ENCODE measurements around the gene NPPB. TPM values are rescaled to one million over a fixed set of nuclear protein-coding genes. Genes with fewer than 3 reads are reported as not detected.

Gene NPPB
- total RNA-seq, 4 donors from 2014 or later = not detected

DNA sequence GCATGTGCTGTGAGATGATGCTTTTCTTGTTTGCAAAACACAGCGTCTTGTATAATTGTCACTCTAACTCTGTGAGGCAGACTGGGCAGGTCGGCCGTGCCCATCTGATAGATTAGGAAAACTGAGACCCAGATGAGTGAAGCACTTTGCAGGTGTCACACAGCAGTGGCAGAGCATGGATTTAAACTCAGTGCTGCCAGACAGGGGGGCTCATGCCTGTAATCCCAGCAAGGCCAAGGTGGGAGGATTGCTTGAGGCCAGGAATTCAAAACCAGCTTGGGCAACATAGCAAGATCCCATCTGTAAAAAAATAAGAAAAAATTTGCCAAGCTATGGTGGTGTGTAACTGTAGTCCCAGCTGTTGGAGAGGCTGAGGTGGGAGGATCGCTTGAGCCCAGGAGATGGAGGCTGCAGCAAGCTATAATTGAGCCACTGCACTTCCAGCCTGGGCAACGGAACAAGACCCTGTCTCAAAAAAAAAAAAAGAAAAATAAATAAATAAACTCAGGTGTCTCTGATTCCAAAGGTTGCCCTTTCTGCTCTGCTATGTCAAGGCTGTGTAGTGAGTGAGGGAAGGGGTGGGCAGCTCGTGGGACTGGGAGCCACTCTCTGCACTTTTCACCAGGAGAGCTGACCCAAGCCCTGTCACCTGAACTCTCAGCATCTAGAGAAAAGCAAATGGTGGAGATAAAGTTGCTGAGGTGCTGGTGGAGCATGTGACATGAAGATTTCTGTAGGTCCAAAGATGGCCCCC, 32.9 kb upstream of the NPPB start:
- TF ChIP-seq, protein P1, sequence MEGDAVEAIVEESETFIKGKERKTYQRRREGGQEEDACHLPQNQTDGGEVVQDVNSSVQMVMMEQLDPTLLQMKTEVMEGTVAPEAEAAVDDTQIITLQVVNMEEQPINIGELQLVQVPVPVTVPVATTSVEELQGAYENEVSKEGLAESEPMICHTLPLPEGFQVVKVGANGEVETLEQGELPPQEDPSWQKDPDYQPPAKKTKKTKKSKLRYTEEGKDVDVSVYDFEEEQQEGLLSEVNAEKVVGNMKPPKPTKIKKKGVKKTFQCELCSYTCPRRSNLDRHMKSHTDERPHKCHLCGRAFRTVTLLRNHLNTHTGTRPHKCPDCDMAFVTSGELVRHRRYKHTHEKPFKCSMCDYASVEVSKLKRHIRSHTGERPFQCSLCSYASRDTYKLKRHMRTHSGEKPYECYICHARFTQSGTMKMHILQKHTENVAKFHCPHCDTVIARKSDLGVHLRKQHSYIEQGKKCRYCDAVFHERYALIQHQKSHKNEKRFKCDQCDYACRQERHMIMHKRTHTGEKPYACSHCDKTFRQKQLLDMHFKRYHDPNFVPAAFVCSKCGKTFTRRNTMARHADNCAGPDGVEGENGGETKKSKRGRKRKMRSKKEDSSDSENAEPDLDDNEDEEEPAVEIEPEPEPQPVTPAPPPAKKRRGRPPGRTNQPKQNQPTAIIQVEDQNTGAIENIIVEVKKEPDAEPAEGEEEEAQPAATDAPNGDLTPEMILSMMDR (IDR thresholded peaks at IDR 0.05) = no peak
- TF ChIP-seq POLR2A (IDR thresholded peaks at IDR 0.05) = no peak
- Histone ChIP-seq H3K27ac (no peak overlapping the region), H3K36me3 (no peaks in the 10 kb centered on the region), H3K4me3 (no peak overlapping the region), H3K9me3 (no peaks in the 10 kb centered on the region), H3K4me1 (no peaks in the 10 kb centered on the region), H3K27me3 (no peaks in the 10 kb centered on the region)
- intact Hi-C loops (cut with DNase I; ENCODE audit: low total_unique reads) = loop anchor here (10.0 kb wide), 1 partner anchor 57 kb away; no protein-coding TSS in a partner anchor
- DNase-seq = no peak

DNA sequence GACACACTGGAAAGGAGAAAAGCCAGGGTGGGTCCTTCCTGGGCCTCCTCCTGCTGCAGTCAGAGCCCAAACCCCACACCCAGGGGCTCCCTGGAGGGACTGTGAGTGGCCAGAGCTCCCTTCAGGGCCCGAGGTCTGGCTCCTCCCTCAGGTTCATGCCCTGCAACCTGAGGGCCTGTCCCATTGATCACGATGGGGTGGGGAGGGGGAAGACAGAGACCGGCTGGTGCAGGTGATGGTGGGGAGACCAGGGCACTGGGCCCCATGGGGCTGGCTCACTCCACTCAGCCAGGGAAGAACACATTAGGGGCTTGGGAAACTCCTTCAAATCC, 30.1 kb upstream of the NPPB start:
- Histone ChIP-seq H3K27ac (no peak overlapping the region), H3K4me3 (no peak overlapping the region), H3K36me3 (no peaks in the 10 kb centered on the region), H3K27me3 (no peaks in the 10 kb centered on the region), H3K9me3 (no peaks in the 10 kb centered on the region), H3K4me1 (no peaks in the 10 kb centered on the region)
- intact Hi-C loops (cut with DNase I; ENCODE audit: low total_unique reads) = no loop called here
- no peak for TF ChIP-seq POLR2A (IDR thresholded peaks at IDR 0.05)
- TF ChIP-seq, protein P1 (IDR thresholded peaks at IDR 0.05) = no peak
- DNase-seq = no peak

DNA sequence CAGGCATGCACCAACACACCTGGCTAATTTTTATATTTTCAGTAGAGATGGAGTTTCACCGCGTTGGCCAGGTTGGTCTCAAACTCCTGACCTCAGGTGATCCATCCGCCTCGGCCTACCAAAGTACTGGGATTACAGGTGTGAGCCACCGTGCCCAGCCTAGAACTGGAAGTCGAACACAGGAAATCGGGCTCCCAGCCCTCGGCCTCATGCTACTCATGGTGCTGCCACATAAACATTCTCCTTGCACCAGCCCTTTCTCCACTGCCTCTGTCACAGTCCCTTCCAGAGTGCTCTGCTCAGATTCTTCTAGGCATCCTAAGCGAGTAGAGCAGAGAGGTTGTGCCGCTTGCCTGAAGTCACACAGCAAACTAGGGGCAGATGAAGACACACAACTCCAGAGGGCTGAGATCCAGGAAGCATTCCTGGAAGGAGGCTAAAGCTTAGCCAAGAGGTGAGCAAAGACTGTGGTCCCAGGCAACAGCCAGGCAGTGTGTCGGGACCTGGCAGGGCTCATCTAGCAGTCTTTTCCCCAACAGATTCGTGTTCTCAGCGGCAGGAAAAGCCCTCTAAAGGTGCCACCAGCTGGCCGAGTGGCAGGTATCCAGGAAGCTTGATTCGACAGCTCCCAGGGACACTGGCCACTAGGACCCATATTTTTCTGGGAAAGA, 29.6 kb upstream of the NPPB start:
- TF ChIP-seq, protein P1 (IDR thresholded peaks at IDR 0.05) = no peak
- no peak for TF ChIP-seq POLR2A (IDR thresholded peaks at IDR 0.05)
- intact Hi-C loops (cut with DNase I; ENCODE audit: low total_unique reads) = no loop called here
- H3K4me3 ChIP-seq = no peak overlapping the region
- H3K27me3 ChIP-seq = no peaks in the 10 kb centered on the region
- no peaks in the 10 kb centered on the region for H3K9me3 ChIP-seq
- no peaks in the 10 kb centered on the region for H3K36me3 ChIP-seq
- no peaks in the 10 kb centered on the region for H3K4me1 ChIP-seq
- DNase-seq = no peak
- no peak overlapping the region for H3K27ac ChIP-seq

DNA sequence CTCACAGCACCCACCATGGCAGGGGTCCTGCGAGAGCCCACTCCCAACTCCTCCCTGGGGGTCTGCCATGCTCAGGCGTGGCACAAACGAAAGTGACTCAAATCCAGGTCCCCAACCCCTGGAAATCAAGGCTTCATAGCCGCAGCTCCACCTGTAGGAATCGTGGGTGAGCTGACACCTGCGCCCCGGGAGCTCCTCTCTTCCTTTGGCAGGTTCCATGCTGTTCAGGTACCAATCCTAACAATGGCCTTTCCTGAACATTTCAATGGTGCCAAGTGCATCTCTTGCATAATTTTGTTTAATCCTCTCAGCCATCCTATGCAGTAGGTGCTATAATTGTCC, 28.9 kb upstream of the NPPB start:
- H3K27ac ChIP-seq = no peak overlapping the region
- no peaks in the 10 kb centered on the region for H3K36me3 ChIP-seq
- intact Hi-C loops (cut with DNase I; ENCODE audit: low total_unique reads) = no loop called here
- no peak overlapping the region for H3K4me3 ChIP-seq
- no peak for DNase-seq
- H3K4me1 ChIP-seq = no peaks in the 10 kb centered on the region
- TF ChIP-seq POLR2A (IDR thresholded peaks at IDR 0.05) = no peak
- TF ChIP-seq, protein P1 (IDR thresholded peaks at IDR 0.05) = no peak
- H3K9me3 ChIP-seq = no peaks in the 10 kb centered on the region
- no peaks in the 10 kb centered on the region for H3K27me3 ChIP-seq

DNA sequence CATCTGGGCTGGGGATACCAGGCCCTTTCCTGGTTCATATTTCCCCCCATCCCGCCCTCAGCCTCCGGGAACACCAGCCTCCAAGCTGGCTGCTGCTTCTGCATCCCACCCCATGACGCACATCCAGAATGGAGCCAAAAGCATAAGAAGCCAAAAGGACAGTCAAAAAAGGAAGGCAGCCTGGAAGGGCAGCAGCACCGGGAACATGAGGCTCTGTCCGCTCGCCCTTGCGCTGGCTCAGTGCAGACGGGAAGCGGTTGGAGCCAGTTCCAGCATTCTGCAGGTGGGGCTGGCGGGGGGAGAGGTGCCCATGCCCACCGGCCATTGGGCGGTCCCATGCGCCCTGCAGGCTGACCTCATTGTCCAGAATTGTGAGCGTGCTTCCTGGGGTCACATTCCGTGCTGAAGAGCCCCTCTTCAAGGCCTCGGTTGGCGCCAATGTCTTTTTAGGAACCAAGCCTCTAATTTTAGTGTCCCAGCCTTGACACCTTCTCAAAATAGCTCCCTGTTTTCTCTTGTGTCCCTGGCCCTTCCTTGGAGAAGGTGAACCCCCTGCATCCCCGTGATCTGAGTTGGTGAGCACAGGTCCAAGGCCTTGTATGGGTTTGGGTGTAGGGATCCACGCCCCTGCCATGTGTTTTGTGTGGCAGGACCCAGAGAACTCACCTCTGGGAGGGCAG, 28.4 kb upstream of the NPPB start:
- Histone ChIP-seq H3K36me3 (no peaks in the 10 kb centered on the region), H3K27me3 (no peaks in the 10 kb centered on the region), H3K4me1 (no peaks in the 10 kb centered on the region), H3K27ac (no peak overlapping the region), H3K9me3 (no peaks in the 10 kb centered on the region), H3K4me3 (no peak overlapping the region)
- intact Hi-C loops (cut with DNase I; ENCODE audit: low total_unique reads) = no loop called here
- DNase-seq = no peak
- TF ChIP-seq, protein P1 (IDR thresholded peaks at IDR 0.05) = no peak
- no peak for TF ChIP-seq POLR2A (IDR thresholded peaks at IDR 0.05)

Data from uterus (tissue), 4 donors.